ENCODE results near the gene GRID1.
"Not testable (repeated sequence)": the region's sequence is repeated elsewhere in the genome, so short reads cannot be mapped to it uniquely, and the experiment has no call there.

Gene GRID1

GRCh38 chr10:86250399-86250798 is 116.2 kb downstream of the GRID1 start:
- no peak for DNase-seq

GRCh38 chr10:86249794-86250193 is 116.8 kb downstream of the GRID1 start:
- DNase-seq = no peak

DNA sequence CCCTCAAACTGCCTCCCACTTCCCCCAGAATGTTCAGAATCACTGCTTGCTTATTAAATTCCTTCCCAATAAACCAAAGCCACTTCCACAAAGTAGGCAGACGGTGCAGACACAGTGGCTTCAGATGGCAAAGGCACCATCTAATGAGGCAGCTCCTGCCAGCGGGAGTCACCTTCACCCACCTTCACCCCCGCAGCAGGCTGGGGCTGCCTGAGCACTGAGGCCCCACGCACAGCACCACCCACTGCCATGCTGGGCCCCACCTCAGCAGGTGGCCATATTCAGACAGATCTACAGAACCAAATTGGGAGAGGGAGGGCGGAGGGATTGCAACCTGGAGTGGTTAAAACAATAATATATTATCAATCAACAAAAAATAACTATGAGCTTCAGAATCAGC is 118.5 kb downstream of the GRID1 start:
- DNase-seq = no peak

DNA sequence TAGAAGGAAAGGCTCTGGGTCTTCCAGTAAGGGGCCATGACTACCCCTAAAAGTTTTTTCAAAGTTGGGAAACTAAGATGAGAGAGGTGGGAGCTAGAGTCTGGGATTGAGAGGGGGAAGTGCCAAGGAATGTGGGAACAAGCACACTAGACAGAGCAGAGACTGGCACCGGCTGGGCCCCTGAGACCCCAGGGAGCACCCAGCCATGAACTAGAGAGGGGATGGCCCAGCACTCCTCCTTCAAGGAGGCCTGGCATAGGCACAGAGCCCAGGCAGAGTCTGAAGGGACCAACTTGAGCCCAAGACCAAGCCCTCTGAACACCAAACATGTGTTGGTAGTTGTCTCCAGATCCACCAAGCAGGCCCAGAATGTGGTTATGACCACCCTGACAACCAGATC is 119.0 kb downstream of the GRID1 start:
- no peak for DNase-seq

GRCh38 chr10:86247073-86247472 is 119.5 kb downstream of the GRID1 start:
- DNase-seq = no peak

DNA sequence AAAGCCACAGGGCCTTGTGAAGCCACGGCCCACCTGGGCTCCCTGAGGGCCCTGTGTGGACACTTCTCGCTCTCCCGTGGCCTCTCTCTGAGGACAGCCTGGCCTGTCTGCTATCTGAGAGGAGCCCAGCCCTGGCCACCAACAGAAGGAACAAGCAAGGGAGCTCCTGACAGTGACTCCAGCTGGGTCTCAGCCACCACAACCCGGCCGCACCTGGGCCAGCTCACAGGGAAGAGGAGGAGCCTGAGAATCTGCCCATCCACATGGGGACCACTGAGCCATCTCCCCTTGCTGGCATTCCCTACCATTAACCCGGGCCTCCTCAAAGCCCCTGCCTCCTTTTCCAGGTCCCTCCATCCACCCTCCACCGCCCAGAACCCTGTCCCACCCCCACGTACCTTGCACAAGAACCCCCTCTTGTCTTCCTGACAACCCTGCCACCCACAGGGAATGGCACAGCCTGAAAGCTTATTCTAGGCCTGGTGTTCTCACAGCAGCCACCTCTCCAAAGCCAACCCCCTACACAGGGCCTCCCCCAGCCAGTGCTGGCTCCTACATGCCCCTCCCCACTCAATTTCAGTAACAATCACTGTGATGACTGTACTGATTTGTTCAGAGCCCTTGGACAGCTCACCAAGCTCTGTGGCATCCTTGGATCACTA is 120.2 kb downstream of the GRID1 start:
- no peak for DNase-seq

- no peak for DNase-seq
Observed at GRCh38 chr10:86245015-86245394, 121.6 kb downstream of the GRID1 start.

GRCh38 chr10:86244297-86245014 is 122.1 kb downstream of the GRID1 start:
- no peak for DNase-seq

DNA sequence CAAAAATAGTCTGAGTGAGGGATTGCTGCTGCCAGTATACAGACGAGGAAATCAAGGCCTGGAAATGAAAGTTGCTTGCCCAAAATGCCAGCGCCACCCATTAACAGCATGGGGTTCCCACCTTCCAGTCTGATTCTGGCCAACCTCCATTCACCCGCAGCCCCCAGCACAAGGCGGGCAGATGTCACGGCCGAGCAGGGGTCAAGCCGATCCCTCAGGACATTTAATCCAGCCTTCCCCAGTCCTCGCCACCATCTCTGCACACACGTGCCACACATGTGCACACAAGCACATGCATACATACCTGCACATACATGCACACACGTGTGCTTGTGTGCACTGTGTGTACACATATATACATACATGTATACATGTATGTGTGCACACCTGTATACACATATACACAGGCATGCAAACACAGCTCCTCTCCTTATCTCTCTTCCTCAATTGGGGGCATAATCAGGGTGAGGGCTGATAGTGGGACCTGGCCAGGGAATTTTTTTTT is 122.9 kb downstream of the GRID1 start:
- no peak for DNase-seq

DNA sequence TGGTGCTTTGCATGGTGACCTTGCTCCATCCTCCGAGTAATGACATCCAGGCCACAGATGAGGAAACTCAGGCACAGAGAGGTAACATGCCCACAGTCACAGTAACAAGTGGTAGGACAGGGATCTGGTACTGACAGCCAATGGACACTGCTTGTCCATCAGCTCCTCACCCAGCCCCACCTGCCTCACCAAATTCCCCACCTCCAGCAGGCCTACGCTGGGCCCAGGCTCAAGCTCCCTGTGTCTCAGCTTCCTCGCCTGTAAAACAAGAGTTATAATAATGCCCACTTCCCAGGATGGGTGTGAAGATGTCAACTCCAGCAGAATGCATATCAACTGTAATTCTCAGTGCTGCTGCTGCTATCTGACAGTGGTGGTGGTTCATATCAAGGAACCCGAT is 123.8 kb downstream of the GRID1 start:
- DNase-seq = no peak

DNA sequence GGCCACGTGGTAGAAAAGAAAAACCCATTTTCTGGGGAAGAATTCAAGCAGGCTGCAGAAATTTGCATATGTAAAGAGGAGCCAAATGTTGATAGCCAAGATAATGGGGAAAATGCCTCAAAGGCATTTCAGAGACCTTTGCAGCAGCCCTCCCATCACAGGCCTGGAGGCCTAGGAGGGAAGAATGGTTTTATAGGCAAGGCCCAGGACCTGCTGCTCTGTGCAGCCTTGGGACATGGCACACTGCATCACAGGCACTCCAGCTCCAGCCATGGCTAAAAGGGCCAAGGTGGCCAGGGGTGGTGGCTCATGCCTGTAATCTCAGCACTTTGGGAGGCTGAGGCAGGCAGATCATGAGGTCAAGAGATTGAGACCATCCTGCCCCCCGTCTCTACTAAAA is 128.5 kb downstream of the GRID1 start:
- DNase-seq = not testable (repeated sequence)

- DNase-seq = no peak
Observed at GRCh38 chr10:86234541-86235270, 131.9 kb downstream of the GRID1 start.

DNA sequence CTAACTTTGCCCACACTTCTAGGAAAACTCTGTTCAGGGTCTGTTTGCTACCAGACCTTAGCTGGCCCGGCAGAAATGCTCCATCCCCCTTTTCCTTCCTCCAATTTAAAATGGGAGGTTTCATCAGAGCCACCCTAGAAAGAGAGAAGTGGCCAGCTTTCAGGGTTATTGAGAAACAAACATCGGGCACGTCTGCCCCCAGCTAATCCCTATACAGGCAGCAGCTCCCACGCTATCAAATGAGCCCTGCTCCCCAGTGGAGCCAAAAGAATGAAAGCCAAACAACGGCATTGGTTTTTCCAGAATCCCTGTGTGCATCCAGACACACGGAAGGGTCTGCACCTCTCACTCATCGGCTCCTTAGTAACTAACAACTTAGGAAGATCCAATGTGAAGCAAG is 132.5 kb downstream of the GRID1 start:
- DNase-seq = no peak

DNA sequence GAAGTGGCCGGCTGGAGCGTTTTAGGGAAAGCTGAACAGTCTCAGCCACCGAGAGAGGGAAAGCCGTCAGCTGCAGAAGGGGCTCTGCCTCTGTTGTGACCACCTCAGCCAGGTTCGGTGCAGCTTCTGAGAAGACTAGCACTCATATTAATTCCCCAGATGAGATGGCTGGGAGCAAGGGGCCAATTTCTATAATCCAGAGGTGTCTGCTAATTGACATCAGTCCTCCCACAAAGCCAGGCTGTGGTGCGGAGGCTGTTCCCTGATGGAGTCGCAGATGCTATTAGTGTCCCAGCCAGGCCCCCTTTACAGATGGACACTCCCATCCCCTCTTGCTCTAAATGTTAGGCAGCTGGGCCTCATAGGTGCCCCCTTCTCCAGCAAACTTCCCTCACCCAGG is 133.5 kb downstream of the GRID1 start:
- DNase-seq = no peak

DNA sequence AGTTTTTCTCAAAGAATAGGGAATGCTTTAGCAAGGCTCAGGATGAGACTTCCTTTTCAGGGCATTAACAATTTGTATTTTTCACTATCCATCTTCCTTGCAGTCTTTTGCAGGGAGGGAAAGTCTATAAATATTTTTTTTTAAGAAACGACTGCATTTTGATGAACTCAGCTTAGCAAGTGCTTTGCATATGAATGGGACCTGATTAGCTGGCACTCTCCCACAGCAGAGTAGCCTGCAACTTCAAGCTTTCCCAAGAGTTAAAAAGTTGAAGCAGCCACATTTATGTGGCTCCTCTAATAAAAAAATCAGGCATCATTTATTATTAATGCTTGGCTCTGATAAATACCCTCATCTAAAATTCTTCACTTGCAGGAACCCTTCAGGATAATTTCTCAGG is 134.0 kb downstream of the GRID1 start:
- no peak for DNase-seq

DNA sequence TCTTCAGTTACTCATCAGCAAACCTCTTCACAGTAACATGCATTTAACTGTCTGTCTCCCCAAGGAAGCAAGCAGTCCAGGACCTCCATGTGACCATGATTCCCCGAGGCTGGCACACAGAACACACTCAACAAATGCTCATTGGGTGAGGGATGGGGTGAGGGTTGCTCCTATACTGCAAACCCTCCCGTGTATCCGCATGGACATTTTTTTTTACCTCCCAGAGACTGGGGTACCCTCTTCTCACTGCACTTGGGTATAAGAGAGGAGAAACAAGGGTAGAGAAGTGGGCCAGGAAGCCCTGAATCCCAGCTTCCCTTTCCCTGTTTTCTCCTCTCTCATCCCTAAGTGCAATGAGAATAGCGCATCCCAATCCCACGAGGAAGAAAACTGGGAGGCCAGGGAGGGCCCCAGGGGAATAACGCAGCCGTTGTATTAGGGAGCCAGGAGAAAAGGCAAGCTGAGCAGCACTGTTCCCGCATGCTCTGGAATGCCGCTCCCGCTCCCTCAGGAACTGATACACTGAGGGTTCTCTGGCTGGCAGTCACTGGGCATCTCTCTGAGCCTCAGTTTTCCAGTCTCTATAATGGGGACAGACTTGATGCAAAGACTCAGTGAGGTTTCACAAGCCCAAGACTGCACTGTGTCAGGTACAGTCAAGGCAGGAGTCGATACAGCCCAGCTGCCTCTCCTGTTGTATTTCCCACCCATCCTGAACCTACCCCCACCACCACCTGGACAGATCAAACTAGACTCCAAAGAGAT is 134.6 kb downstream of the GRID1 start:
- DNase-seq = no peak

DNA sequence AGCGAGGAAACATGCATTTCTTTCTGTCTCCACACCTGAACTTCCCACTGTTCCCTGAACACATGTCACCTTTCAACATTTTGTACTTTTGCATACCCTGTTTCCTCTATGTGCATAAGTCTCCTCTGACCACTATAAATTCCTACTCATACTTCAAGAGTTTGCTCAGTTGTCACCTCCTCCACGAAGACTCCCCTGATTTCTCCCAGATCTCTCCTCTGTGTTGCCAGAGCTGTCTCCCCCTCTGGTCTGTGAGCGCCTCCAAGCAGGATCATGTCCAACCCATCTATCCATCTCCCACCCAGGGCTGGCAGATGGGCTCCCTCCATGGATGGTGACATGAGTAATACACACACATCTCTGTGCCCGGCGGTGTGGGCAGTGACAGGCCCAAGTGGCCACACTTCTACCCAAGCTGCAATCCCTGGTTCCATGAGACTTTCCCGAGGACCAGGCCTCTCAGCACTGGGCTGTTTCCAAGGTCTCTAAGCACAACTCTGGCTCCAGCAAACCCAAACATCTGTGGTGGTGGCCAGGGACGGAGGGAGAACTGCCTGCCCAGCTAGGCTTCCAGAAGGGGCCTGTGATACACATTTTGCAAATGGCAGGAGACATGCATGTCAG is 135.9 kb downstream of the GRID1 start:
- DNase-seq = no peak

GRCh38 chr10:86229811-86230556 is 136.6 kb downstream of the GRID1 start:
- DNase-seq = no peak

DNA sequence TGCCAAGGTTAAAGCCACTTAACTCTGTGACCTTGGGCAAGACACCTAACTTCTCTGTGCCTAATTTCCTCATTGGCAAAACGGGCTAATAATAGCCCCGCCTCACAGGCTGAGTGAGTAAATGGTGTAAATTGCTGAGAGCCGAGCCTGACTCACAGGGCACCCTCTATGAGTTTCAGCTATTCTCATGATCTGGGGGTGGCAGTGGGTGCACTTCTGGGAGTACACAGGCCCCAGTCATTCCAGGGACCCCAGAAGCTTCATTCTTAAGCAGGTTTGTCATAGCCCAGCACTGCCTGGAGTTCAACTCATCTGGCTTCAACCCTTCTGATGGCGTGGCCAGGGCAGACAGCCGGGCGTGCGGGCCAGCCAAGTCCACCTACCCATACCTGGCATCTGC is 137.2 kb downstream of the GRID1 start:
- no peak for DNase-seq

- DNase-seq = no peak
Observed at GRCh38 chr10:86227501-86228258, 138.9 kb downstream of the GRID1 start.

- DNase-seq = no peak
Observed at GRCh38 chr10:86226781-86227201, 139.8 kb downstream of the GRID1 start.

Measured in stimulated activated naive CD4-positive, alpha-beta T cell (primary cell).